ENCODE data around the gene ACTR1A.
"Not testable (repeated sequence)": the region's sequence is repeated elsewhere in the genome, so short reads cannot be mapped to it uniquely, and the experiment has no call there.

The ACTR1A gene

DNA sequence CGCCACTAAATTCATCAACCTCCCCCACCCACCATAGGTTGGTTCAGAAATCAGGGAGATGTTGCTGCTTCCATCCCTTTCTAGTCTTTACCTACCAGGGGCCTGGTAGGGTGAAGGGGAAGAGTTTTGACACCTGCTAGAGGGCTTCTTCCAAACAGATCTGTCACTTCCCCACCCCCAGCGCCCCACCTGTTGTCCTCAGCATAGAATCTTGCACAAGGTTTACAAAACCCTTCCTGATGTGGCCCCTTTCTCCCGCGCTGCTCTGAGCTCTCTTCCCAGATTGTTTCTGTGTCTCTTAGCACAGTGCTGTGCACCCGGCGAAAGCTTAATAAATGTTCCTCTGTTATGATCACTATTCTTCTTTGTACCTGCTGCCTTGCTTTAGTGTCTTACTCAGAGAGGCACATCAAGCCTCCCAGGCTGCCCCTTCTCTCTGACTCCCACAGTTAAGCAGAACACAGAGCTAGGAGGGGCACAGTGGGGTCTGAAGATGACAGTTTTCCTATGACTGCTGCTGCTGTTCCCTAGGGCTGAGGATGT, 39.9 kb downstream of the ACTR1A start:
- TF ChIP-seq, protein P1, sequence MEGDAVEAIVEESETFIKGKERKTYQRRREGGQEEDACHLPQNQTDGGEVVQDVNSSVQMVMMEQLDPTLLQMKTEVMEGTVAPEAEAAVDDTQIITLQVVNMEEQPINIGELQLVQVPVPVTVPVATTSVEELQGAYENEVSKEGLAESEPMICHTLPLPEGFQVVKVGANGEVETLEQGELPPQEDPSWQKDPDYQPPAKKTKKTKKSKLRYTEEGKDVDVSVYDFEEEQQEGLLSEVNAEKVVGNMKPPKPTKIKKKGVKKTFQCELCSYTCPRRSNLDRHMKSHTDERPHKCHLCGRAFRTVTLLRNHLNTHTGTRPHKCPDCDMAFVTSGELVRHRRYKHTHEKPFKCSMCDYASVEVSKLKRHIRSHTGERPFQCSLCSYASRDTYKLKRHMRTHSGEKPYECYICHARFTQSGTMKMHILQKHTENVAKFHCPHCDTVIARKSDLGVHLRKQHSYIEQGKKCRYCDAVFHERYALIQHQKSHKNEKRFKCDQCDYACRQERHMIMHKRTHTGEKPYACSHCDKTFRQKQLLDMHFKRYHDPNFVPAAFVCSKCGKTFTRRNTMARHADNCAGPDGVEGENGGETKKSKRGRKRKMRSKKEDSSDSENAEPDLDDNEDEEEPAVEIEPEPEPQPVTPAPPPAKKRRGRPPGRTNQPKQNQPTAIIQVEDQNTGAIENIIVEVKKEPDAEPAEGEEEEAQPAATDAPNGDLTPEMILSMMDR (IDR thresholded peaks at IDR 0.05; ENCODE audit: borderline replicate concordance, insufficient read depth, low read depth, low read length), result no peak
- no peak overlapping the region for H3K4me3 ChIP-seq (ENCODE audit: low read depth, low read length)

DNA sequence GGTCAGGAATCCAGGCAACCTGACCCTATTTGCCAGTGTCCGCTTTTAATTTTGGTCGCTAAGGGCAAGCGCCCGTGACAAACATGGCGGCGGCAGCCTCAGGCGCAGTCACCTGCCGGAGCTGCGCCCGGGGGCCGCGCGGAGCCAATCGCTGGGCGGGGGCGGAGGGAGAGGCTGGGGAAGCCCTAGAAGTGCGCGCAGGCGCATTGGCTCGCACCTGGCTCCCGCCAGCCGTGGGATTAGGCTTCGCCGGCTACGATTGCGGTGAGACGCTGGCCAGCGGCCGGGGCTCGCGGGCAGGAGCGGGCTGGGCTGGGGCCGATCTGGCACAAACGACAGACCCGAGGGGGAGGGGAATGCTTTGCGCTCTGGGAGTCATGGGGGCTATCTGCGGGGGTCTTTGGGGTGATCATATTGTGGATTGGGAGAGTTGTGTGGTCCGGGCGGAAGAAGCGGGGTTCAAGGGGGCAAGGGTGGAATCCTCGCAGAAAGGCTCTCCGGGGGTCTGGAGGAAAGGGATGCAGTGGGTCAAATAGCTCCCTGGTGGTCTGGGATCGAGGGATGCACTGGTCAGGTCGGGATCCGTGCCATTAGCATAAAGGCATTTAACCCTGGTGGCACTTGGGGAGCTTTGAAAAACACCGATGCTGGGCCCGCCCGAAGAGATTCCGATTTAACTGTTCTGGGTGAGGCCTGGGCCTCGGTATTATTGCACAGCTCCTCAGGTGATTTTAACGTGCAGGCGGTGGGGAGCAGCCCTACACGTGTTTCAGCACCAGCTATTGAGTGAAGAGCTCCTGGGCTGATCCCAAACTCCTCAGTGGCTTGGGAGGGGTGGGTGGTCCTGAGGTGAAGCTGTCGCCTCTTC, 41.1 kb downstream of the ACTR1A start:
- TF ChIP-seq, protein P1 (IDR thresholded peaks at IDR 0.05; ENCODE audit: borderline replicate concordance, insufficient read depth, low read depth, low read length), result no peak

DNA sequence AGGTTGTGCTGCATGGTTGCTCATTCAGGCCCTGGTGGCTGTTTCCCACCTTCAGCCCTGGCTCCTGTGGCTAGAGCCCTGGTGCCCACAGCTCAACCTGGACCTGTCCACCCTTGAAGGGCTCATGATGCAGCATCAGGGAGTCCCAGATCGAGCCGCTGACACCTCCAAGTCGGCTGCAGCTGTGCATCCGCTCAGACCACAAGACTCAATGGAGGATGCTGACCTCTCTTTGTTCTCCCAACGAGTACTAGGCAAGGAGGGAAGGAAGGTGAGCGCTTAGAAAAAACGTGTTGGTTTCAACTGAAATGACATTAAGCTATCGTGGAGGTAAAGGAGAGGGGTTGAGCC, 41.7 kb downstream of the ACTR1A start:
- TF ChIP-seq, protein P1 (IDR thresholded peaks at IDR 0.05; ENCODE audit: borderline replicate concordance, insufficient read depth, low read depth, low read length), result no peak
- H3K4me3 ChIP-seq (ENCODE audit: low read depth, low read length), result peak overlapping the region; percentile 72

More for the DNA sequence above, 41.1 kb downstream of the ACTR1A start:
- H3K4me3 ChIP-seq (ENCODE audit: low read depth, low read length), result peak overlapping the region; percentile 72

DNA sequence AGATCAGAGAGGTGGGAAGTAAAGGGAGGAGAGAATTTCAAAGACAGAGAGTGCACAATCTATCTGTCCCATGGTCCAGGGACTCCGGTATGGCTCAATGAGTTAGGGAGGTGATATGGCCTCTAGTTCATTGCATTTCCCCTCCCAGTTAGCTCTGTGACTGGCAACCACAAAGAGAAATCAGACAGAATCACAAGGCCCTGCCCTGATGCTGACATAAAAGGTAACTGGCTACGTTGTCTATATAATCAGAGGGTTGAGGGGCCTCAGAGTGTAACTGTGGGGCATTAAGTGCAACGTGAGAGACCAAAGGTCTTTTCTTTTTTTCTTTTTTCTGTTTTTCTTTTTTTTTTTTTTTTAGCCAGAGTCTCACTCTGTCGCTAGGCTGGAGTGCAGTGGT, 43.9 kb downstream of the ACTR1A start:
- no peak overlapping the region for H3K4me3 ChIP-seq (ENCODE audit: low read depth, low read length)
- TF ChIP-seq, protein P1 (IDR thresholded peaks at IDR 0.05; ENCODE audit: borderline replicate concordance, insufficient read depth, low read depth, low read length), result no peak

DNA sequence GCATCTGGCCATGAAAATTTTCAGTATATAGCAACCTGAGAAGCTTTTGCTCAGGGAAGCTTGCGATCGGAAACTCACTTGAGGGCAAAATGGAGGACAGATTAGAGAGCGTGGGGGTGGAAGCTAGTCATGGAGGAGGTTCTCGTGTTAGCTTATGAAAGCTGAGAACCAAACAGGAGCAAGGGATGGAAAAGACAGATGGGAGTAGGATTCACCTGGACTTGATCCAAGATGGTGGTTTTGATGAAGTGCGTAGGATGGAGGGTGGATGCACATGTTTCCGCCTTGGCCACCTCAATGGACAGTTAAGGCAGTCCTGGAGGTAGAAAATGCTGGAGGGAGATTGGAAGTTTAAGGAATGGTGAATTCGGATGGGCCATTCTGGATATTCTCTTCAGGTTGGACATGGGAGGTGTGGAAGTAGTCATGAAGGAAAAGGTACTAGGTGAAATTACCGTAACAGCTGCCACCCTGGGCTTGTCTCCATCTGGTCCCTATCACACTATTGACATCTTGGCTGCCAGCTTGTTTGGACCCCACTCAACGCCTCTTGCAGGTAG, 44.8 kb downstream of the ACTR1A start:
- H3K4me3 ChIP-seq (ENCODE audit: low read depth, low read length), result no peak overlapping the region
- TF ChIP-seq, protein P1 (IDR thresholded peaks at IDR 0.05; ENCODE audit: borderline replicate concordance, insufficient read depth, low read depth, low read length), result no peak

DNA sequence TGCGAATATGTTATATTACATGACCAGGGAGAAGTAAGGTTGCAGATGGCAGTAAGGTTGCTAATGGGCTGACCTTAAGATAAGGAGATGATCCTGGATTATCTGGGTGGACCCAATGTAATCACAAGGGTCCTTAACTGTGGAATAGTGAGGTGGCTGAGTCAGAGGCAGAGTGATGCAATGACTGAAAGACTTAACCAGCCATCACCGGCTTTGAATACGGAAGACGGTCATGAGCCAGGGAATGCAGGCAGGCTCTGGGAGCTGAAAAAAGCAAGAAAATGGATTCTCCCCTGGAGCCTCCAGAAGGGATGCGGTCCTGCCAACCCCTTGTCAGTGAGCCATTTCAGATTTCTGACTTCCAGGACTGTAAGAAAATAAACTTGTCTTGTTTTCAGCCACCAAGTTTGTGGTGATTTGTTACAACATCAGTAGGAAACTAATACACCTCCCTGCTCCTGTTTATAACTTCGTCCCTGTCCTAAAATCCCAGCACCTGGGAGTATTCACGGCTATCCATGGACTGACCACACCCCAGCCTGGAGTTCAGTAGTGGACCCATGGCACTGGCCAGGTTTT, 46.5 kb downstream of the ACTR1A start:
- TF ChIP-seq, protein P1 (IDR thresholded peaks at IDR 0.05; ENCODE audit: borderline replicate concordance, insufficient read depth, low read depth, low read length), result no peak

DNA sequence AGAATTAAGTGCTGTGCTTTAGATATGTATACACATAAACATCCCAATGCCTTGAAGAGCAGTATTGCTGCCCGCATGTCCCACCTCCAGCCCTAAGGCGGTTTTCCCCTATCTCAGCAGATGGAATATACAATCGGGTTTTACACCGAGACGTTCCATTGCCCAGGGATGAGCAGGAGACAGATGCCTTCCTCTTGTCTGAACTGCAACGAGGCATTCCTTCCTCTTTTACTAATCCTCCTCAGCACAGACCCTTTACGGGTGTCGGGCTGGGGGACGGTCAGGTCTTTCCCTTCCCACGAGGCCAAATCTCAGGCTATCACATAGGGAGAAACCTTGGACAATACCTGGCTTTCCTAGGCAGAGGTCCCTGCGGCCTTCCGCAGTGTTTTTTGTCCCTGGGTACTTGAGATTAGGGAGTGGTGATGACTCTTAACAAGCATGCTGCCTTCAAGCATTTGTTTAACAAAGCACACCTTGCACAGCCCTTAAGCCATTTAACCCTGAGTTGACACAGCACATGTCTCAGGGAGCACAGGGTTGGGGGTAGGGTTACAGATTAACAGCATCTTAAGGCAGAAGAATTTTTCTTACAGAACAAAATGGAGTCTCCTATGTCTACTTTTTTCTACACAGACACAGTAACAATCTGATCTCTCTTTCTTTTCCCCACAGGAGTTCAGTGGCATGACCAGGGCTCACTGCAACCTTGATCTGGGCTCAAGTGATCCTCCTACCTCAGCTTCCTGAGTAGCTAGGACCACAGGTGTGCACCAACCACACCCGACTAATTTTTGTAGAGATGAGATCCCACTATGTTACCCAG, 47.6 kb downstream of the ACTR1A start:
- H3K4me3 ChIP-seq (ENCODE audit: low read depth, low read length), result not testable (repeated sequence)

More for the DNA sequence above, 46.5 kb downstream of the ACTR1A start:
- H3K4me3 ChIP-seq (ENCODE audit: low read depth, low read length), result no peak overlapping the region
